Hepatocyte (in vitro differentiated cells): ENCODE results near the gene KIF1B. TPM values are rescaled to one million over a fixed set of nuclear protein-coding genes. Genes with fewer than 3 reads are reported as not detected.
"Not testable (repeated sequence)": the region's sequence is repeated elsewhere in the genome, so short reads cannot be mapped to it uniquely, and the experiment has no call there.

Source experiments
- DNase-seq: peaks from one replicate; pipeline ENCODE4 v3.0.0-alpha.2; 2016; ENCODE audit warnings: low spot score
- H2AFZ ChIP-seq: fragments of 200-600 bp; sonication (generic); 2 replicates; pipeline ENCODE4 v1.6.0; 2016; ENCODE audit warnings: antibody characterized with exemption, mild to moderate bottlenecking
- H3K27ac ChIP-seq: fragments of 200-600 bp; sonication (generic); 2 replicates; pipeline ENCODE4 v1.5.1; 2016; ENCODE audit warnings: mild to moderate bottlenecking
- H3K27me3 ChIP-seq: fragments of 200-600 bp; sonication (generic); 2 replicates; pipeline ENCODE4 v1.6.1; 2016
- H3K36me3 ChIP-seq: fragments of 200-600 bp; sonication (generic); replicated peaks from 2 replicates; pipeline ENCODE4 v1.5.1; 2016; ENCODE audit warnings: low read depth; ENCODE audit not compliant: insufficient read depth
- H3K4me1 ChIP-seq: fragments of 200-600 bp; sonication (generic); 2 replicates; pipeline ENCODE4 v1.5.1; 2016; ENCODE audit warnings: mild to moderate bottlenecking, moderate library complexity; ENCODE audit not compliant: insufficient read depth
- H3K4me2 ChIP-seq: fragments of 200-600 bp; sonication (generic); 2 replicates; pipeline ENCODE4 v1.6.0; 2016
- H3K4me3 ChIP-seq: fragments of 200-600 bp; sonication (generic); 2 replicates; pipeline ENCODE4 v1.5.1; 2016; ENCODE audit warnings: mild to moderate bottlenecking
- H3K79me2 ChIP-seq: fragments of 200-600 bp; sonication (generic); 2 replicates; pipeline ENCODE4 v1.6.0; 2017; ENCODE audit warnings: mild to moderate bottlenecking
- H3K9me2 ChIP-seq: fragments of 200-600 bp; sonication (generic); replicated peaks from 2 replicates; pipeline ENCODE4 v1.6.0; 2017; ENCODE audit warnings: mild to moderate bottlenecking; ENCODE audit not compliant: insufficient read depth
- H3K9me3 ChIP-seq: fragments of 200-600 bp; sonication (generic); 2 replicates; pipeline ENCODE4 v1.5.1; 2016; ENCODE audit warnings: low read depth, mild to moderate bottlenecking
- H4K20me1 ChIP-seq: fragments of 200-600 bp; sonication (generic); 2 replicates; pipeline ENCODE4 v1.6.0; 2016; ENCODE audit warnings: mild to moderate bottlenecking; ENCODE audit not compliant: insufficient read depth, poor library complexity, severe bottlenecking
- CTCF ChIP-seq: fragments of 200-600 bp; sonication (generic); IDR thresholded peaks from 2 replicates; pipeline ENCODE4 v1.5.1; 2016; ENCODE audit warnings: antibody characterized with exemption, mild to moderate bottlenecking; ENCODE audit not compliant: poor library complexity
- EZH2 ChIP-seq: fragments of 200-600 bp; sonication (generic); IDR thresholded peaks from 2 replicates; pipeline ENCODE4 v1.6.1; 2016; ENCODE audit warnings: antibody characterized with exemption, mild to moderate bottlenecking, borderline replicate concordance
- EZH2phosphoT487 ChIP-seq: fragments of 200-600 bp; sonication (generic); IDR thresholded peaks from one replicate; pipeline ENCODE4 v1.6.1; 2018; ENCODE audit warnings: antibody characterized with exemption, mild to moderate bottlenecking, low read depth, moderate library complexity; ENCODE audit not compliant: unreplicated experiment, severe bottlenecking
- WGBS: methylation state at CpG from one replicate; pipeline ENCODE4 v1.1.6; 2016; ENCODE audit warnings: low lambda C conversion rate; ENCODE audit errors: missing lambda C conversion rate; 5-methylcytosine and 5-hydroxymethylcytosine counted together
- polyA plus RNA-seq: library from polyadenylated mRNA; unstranded; fragments of >200 nt; fragmentation: Nextera tagmentation; extraction: Ambion mirVana; gene quantifications from 2 replicates; pipeline ENCODE4 v1.2.1, GENCODE V29; 2016
- total RNA-seq: library from RNA; depleted of rRNA; stranded (reverse); fragments of >200 nt; gene quantifications from 2 replicates; pipeline ENCODE4 v1.2.3, GENCODE V29; 2014

KIF1B gene
- total and polyA plus RNA-seq, 2 experiments from 2014 or later: 14.6 to 37.0 TPM

DNA sequence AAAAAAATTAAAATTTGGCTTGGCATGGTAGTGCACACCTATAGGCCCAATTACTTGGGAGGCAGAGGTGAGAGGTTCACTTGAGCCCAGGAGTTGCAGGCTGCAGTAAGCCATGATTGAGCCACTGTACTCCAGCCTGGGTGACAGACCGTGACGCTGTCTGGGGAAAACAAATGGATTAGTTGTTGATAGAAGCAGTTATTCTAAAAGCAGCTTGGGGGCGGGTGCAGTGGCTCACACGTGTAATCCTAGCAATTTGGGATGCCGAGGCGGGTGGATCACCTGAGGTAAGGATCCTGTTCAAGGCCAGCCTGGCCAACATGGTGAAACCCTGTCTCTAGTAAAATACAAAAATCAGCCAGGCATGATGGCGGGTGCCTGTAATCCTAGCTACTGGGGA is 40.3 kb downstream of the KIF1B start:
- DNase-seq: no peak
- H3K27ac ChIP-seq: no peak overlapping the region

GRCh38 chr1:10251325-10252108 is 41.1 kb downstream of the KIF1B start:
- not testable (repeated sequence) for H3K27ac ChIP-seq

More for the DNA sequence above, 40.3 kb downstream of the KIF1B start:
- WGBS: 80% methylated on average over 7 of the region's 7 CpGs
- H2AFZ ChIP-seq: no peak overlapping the region
- no peaks in the 10 kb centered on the region for H3K9me3 ChIP-seq
- no peaks in the 10 kb centered on the region for H3K27me3 ChIP-seq
- no peaks in the 10 kb centered on the region for H3K36me3 ChIP-seq
- H3K9me2 ChIP-seq: no peaks in the 10 kb centered on the region
- peaks cover 86% of the 10 kb centered on the region for H3K79me2 ChIP-seq
- H3K4me1 ChIP-seq: peaks cover 15% of the 10 kb centered on the region
- H4K20me1 ChIP-seq: peaks cover 19% of the 10 kb centered on the region
- H3K4me3 ChIP-seq: no peak overlapping the region
- no peak overlapping the region for H3K4me2 ChIP-seq
- TF ChIP-seq CTCF: no peak
- TF ChIP-seq EZH2phosphoT487: no peak
- TF ChIP-seq EZH2: no peak

GRCh38 chr1:10252508-10252907 is 42.1 kb downstream of the KIF1B start:
- WGBS: 79% methylated on average over 6 of the region's 6 CpGs
- Histone ChIP-seq H3K79me2 (peaks cover 81% of the 10 kb centered on the region), H3K36me3 (no peaks in the 10 kb centered on the region), H3K4me1 (peaks cover 15% of the 10 kb centered on the region), H3K27me3 (no peaks in the 10 kb centered on the region), H3K9me2 (no peaks in the 10 kb centered on the region), H4K20me1 (peaks cover 22% of the 10 kb centered on the region), H3K9me3 (no peaks in the 10 kb centered on the region), H3K4me2 (no peak overlapping the region), H2AFZ (no peak overlapping the region), H3K27ac (peak overlapping the region; percentile 73), H3K4me3 (no peak overlapping the region)
- DNase-seq: peak; percentile 30
- TF ChIP-seq CTCF (no peak), EZH2phosphoT487 (no peak), EZH2 (no peak)

More at GRCh38 chr1:10251325-10252108, 41.1 kb downstream of the KIF1B start:
- Histone ChIP-seq H3K4me1 (peaks cover 15% of the 10 kb centered on the region), H3K79me2 (peaks cover 87% of the 10 kb centered on the region), H4K20me1 (peaks cover 22% of the 10 kb centered on the region)
- 90% methylated on average over 9 of the region's 9 CpGs for WGBS
- not testable (repeated sequence) for H3K36me3 ChIP-seq, H3K9me3 ChIP-seq, H3K9me2 ChIP-seq, H2AFZ ChIP-seq, H3K27me3 ChIP-seq, H3K4me2 ChIP-seq, DNase-seq, H3K4me3 ChIP-seq

- no peaks in the 10 kb centered on the region for H3K9me2 ChIP-seq
- peaks cover 77% of the 10 kb centered on the region for H3K79me2 ChIP-seq
- H3K4me3 ChIP-seq: no peak overlapping the region
- H4K20me1 ChIP-seq: peaks cover 22% of the 10 kb centered on the region
- no peak for TF ChIP-seq CTCF
- TF ChIP-seq EZH2: no peak
- TF ChIP-seq EZH2phosphoT487: no peak
- H2AFZ ChIP-seq: no peak overlapping the region
- H3K4me2 ChIP-seq: peak overlapping the region; percentile 30
- WGBS: 100% methylated on average over 1 of the region's 1 CpG
- no peaks in the 10 kb centered on the region for H3K36me3 ChIP-seq
- no peaks in the 10 kb centered on the region for H3K9me3 ChIP-seq
- H3K27ac ChIP-seq: peak overlapping the region; percentile 73
- no peak for DNase-seq
- H3K4me1 ChIP-seq: peaks cover 15% of the 10 kb centered on the region
- H3K27me3 ChIP-seq: no peaks in the 10 kb centered on the region
These were observed 42.8 kb downstream of the KIF1B start for GRCh38 chr1:10253149-10253548.
